Omental fat pad (tissue), 4 donors: ENCODE results near the gene DCLK1. TPM values are rescaled to one million over a fixed set of nuclear protein-coding genes. Genes with fewer than 3 reads are reported as not detected.

Experiments
- ATAC-seq: fragments of 150-250 bp; one replicate; pipeline ENCODE4 v1.9.1; 2016; ENCODE audit warnings: mild to moderate bottlenecking, moderate library complexity; ENCODE audit not compliant: low FRiP score
- DNase-seq: peaks from one replicate; pipeline ENCODE4 v3.0.0-alpha.2; 2019; ENCODE audit warnings: low spot score
- CTCF ChIP-seq, 3 donors: fragments of 450-650 bp; IDR thresholded peaks; one replicate each; pipeline ENCODE4 v1.5.1; 2016 to 2017; ENCODE audit warnings: antibody characterized with exemption in 3 of 3, mild to moderate bottlenecking in 3 of 3, moderate library complexity in 2 of 3
- total RNA-seq, 4 donors: library from RNA; depleted of rRNA; stranded (reverse); fragments of >200 nt; gene quantifications; one replicate each; pipeline ENCODE4 v1.1.0, GENCODE V29; 2016

Gene DCLK1
- total RNA-seq, 4 donors from 2014 or later, result 13.9 to 206 (median 30.5) TPM

- no peak for TF ChIP-seq CTCF (IDR thresholded peaks at IDR 0.05)
- ATAC-seq, result no peak
Measured at GRCh38 chr13:36033035-36033434, 98.1 kb downstream of the DCLK1 start.

GRCh38 chr13:36031490-36031889, 99.7 kb downstream of the DCLK1 start:
- no peak for TF ChIP-seq CTCF (IDR thresholded peaks at IDR 0.05)
- ATAC-seq, result no peak
- DNase-seq, result no peak

More at GRCh38 chr13:36033035-36033434, 98.1 kb downstream of the DCLK1 start:
- no peak for DNase-seq

GRCh38 chr13:36030670-36031331, 100.4 kb downstream of the DCLK1 start:
- no peak for TF ChIP-seq CTCF (IDR thresholded peaks at IDR 0.05)
- ATAC-seq (peak; percentile 93), DNase-seq (no peak)

GRCh38 chr13:36029166-36029565, 102.0 kb downstream of the DCLK1 start:
- DNase-seq (no peak), ATAC-seq (no peak)
- no peak for TF ChIP-seq CTCF (IDR thresholded peaks at IDR 0.05)

- ATAC-seq (no peak), DNase-seq (no peak)
- TF ChIP-seq CTCF (IDR thresholded peaks at IDR 0.05), result no peak
Measured at GRCh38 chr13:36028359-36029025, 102.7 kb downstream of the DCLK1 start.

GRCh38 chr13:36026531-36026930, 104.7 kb downstream of the DCLK1 start:
- ATAC-seq (no peak), DNase-seq (no peak)
- TF ChIP-seq CTCF (IDR thresholded peaks at IDR 0.05), result no peak

GRCh38 chr13:36014763-36015162, 116.4 kb downstream of the DCLK1 start:
- ATAC-seq, result no peak
- TF ChIP-seq CTCF (IDR thresholded peaks at IDR 0.05), result no peak
- no peak for DNase-seq
